ENCODE results near the gene SLC17A9.
A peak's percentile ranks its signal among the peaks of the same experiment; 100 is the strongest.

The SLC17A9 gene

GRCh38 chr20:63003546-63003945, 51.0 kb downstream of the SLC17A9 start:
- no peak for DNase-seq (ENCODE audit: low spot score)

GRCh38 chr20:63004607-63005364, 52.3 kb downstream of the SLC17A9 start:
- DNase-seq (ENCODE audit: low spot score), result no peak

DNA sequence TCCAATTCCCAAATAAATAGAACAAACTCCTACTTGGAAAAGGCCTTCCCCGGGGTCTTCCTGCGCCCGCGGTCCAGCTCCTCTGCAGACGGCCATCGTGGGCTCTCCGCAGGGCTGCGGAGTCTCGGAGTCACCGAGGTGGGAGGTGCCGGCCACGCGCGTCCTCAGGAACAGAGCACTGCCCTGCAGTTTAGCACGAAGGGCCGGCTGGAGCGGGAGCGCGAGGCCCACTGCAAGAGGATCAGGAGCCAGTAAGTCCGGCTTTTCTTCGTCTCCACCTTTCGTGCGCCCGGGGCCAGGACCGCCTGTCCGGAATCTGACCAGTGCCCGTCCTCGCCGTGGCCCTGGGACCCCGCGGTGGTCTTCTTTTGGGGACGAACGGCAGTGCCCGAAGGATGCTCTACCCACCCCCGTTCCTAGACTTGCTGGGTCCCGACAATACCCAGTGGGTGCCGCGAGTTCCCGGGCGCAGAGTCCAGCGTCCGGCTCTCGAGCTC, 52.9 kb downstream of the SLC17A9 start:
- DNase-seq (ENCODE audit: low spot score), result no peak

GRCh38 chr20:63005862-63006539, 53.5 kb downstream of the SLC17A9 start:
- DNase-seq (ENCODE audit: low spot score), result no peak

DNA sequence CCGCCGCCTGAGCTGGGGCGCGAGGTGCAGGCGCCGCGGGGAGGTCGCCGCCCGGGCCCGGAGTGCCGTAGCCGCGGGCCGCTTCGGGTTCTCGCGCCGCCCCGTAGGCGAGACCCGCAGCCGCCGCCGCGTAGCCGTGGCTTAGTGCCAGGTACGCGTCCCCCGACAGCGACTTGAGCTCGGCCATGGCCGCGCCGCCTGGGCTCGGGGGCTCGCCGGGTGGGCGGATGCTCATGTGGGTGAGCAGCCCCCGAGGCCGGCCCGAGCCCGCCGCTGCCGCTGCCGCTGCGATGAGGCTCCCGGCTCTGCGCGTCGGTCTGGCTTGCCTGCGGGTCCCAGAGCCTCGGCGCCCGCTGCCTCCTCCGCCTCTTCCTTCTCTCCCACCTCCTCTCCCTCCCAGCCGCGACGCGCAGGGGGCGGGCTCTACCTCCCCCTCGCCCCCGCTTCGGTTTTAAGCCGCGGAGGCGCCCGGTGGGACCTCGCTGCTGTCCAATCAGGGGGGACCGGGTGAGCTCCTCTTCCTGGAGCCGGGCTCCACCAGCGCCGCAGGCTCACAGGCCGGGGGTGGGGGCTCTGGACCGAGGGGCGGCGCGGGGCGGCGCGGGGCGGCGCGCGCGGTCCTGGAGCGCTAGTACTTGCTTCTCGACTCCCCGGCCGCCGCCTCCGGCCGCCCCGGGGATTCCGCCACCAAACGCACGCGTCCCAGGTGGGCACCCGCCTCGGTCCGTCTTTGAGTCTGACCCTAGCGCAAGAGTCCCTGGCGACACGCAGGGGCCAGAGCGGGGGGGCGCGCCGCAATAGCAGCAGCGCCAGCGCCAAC, 54.2 kb downstream of the SLC17A9 start, which contains the start of gene BHLHE23:
BHLHE23 (minus strand) TSS at position 425 of the 820 bp plus-strand sequence; CDS start at position 235, 190 bp downstream.
- no peak for DNase-seq (ENCODE audit: low spot score)

- no peak for DNase-seq (ENCODE audit: low spot score)
Observed at GRCh38 chr20:63007360-63007645, 54.8 kb downstream of the SLC17A9 start.

DNA sequence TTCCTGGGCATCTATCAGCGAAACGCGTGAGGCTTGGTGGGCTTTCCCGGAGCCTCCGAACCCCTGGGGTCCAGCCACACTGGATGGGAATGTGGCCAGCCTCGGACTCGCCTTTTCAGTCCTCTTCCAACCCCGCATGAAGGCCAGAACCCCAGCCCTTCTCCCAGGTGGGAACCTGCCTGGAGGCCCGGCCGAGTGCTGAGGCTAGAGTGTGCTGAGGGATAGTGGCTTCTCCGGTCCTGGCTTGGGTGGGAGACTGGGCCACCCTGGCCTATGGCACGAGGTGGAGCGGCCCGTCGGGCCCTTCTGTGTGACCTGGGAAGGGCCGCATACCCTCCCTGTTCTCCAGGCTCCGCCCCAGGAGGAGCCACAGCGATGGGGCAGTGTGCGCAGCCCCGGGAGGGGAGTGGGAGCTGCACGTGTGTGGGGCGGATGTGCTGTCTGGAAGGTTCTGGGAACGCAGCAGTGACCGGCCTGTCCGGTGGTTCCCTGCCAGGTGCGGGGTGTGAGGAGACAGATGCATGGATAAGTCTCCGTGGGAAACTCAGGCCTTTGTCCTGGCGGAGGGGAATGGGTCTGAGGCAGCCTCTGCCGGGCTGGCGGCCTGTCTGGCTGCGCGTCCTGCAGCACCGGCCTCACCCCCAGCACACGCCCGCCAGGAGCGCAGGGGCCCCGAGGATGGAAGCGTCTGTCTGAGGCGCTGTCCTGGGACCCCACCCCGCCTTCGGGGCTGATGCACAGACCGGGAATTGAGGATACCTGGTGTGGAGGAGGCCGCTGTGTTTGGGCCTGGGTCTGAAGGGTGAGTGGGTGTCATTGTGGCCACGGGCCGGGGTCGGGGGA, 55.4 kb downstream of the SLC17A9 start:
- no peak for DNase-seq (ENCODE audit: low spot score)

DNA sequence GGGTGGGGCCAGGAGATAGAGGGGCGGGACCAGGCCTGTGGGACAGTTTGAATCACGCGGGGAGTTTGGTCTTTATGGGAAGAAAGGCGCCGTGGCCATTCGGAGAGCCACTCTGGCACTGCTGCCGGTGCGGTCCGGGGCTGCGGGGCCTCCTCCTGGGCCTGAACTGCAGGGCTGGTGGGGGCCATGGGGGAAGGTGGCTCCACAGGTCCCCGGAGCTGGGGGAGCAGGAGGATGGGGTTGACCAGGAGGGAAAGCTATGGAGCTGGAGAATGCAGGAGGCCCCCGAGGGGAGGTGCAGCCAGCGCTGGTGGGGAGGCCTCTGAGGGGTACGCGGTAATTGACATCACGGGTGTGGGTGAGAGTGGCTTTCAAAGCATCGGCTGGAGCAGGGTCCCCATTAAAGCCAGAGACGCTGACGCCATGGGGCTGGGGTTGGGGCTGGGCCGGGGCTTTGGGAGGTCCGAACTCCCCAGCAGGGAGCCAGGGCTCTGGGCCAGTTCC, 56.1 kb downstream of the SLC17A9 start:
- no peak for DNase-seq (ENCODE audit: low spot score)

DNA sequence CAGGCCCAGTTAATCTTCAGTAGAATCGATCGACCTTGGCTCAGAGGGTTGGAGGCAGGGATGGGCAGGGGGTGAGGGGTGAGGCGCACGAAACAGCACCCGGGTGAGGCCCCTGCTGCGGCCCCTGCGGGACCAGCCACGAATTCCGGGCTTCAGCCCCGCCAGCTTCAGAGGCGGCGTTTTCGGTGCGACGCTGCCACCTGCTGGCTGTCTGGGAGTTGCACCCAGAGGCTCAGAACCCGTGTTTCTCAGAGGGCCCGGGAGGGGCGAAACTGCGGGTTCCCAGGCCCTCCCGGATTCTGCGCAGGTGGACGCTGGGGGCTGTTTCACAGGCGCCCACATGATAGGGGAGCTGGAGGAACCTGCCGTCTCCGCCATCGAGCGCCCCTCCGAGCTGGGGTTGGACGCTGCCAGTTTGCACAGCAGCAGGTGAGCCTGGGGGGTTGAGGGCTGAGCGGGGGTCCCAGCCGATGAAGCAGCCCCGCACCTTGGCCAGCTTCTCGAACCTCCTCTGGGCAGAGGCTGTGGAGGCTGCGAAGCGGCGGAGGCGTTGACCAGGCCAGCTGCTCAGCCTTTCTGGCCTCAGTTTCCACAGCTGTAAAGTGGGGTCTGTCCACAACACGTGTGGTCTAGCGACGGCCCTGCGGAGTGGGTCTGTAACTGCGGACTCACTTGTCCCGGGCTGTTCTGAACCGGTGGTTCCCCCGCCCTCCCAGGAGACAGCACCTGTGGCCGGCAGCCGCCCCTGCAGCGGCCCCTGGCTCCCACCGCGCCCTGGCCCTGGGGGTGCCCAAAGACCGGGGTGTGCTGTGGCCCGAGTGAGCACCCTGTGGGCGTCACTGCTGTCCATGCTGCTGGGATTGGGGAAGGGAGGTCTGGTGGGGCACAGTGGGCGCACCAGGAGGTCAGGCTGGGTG, 56.8 kb downstream of the SLC17A9 start:
- DNase-seq (ENCODE audit: low spot score), result peak; percentile 39

- no peak for DNase-seq (ENCODE audit: low spot score)
Observed at GRCh38 chr20:63009988-63010769, 57.7 kb downstream of the SLC17A9 start.

- DNase-seq (ENCODE audit: low spot score), result no peak
Observed at GRCh38 chr20:63011798-63012197, 59.3 kb downstream of the SLC17A9 start.

GRCh38 chr20:63013207-63013606, 60.7 kb downstream of the SLC17A9 start:
- no peak for DNase-seq (ENCODE audit: low spot score)

DNA sequence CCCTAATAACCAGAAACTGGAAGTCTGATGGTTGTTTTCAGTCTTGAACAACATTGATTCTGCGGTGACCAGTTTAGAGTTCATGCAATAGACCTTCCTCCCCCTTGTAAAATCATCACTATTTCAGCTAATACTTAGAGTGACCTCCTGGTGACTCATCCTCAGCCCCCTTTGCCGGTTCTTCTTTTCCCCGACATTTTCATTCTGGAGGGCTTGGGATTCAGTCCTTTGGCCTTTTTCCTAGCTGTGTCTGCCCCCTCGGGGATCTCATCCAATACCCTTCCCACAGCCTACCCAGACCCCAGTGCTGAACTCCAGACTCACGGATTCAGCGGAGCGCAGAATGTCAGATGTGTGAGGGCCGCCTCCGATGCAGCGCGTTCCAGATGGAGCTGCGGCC, 61.8 kb downstream of the SLC17A9 start:
- no peak for DNase-seq (ENCODE audit: low spot score)

- no peak for DNase-seq (ENCODE audit: low spot score)
Observed at GRCh38 chr20:63014710-63015109, 62.2 kb downstream of the SLC17A9 start.

DNA sequence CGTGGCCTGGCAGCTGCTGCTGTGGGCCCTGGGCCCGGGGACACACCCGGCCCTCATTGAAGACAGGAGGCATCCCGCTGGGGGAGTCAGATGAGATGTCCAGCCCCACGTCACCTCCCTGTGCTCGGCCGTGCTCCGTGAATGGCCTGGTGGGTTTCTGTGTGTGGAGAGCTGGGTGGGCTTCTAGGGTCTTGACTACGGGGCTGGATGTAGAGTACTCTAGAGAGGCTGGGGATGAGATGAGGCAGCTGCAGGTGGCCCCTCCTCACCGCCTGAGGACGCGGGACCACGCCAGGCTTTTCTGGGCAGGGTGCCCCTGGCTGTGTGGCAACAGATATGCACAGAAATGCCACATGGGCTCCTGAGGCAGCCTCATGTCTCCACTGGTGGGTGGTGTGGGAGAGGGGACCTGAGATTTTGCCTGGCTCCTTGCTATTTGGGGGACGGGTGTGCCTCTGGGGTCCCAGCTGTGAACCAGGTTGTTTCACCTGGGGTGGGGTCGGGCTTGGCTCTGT, 62.7 kb downstream of the SLC17A9 start:
- DNase-seq (ENCODE audit: low spot score), result no peak

DNA sequence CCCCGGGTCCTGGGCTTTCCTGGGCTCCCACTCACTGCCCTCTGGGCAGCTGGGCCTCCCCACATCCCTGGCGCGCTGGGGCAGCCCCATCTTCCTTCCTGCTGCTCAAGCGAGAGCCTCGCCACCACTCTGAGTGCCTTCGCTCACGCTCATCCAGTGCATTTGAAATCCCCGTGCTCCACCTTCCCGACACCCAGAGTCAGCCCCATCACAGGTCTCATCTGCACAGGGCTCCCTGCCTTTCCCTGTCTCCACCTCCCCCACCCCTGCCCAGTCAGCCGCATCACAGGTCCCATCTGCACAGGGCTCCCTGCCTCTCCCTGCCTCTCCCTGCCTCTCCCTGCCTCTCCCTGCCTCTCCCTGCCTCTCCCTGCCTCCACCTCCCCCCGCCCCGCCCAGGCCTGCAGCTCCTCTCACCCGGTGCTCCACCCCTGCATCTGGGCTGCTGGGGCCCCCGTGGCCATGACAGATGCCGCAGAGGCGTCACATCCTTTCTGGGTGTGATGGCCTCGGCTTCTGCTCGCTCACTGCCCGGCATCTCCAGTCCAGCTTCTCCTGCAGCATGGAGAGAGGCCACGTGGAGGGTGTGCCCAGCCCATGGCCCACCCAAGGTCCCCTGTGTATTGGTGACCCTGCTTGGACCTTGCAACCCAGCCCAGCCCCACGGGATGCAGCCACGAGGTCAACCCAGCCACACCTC, 63.3 kb downstream of the SLC17A9 start:
- no peak for DNase-seq (ENCODE audit: low spot score)

DNA sequence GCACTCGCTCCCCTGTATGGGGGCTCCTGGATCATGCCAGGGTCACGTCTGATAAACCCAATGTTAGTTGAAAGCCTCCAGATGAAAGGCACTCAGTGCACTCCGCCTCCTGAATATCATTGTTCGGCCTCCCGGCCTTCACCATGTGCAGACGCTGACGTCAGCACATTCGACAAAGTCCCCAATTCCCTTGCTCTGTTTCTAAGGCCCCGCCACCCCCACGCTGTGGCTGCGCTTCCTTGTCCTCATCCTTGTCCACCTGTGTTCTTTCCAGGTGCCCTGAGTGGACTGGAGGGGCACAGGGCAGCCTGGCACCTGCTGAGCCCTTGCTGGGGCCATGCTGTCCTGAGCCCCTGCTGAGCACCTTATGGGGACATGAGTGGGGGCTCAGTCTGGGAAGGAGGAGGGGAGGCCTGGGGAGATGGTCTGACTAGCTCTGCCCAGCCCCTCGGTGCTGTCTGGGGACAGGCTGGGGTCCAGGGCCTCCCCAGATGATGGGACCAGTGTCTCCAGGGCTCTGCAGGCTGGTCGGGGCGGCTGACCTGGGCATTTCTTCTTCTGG, 64.1 kb downstream of the SLC17A9 start:
- DNase-seq (ENCODE audit: low spot score), result no peak

- no peak for DNase-seq (ENCODE audit: low spot score)
Observed at GRCh38 chr20:63017076-63017825, 64.7 kb downstream of the SLC17A9 start.
